IMR-90 (cell line): ENCODE data around the gene NEK9. TPM values are rescaled to one million over a fixed set of nuclear protein-coding genes. Genes with fewer than 3 reads are reported as not detected.

ENCODE experiments used
- ATAC-seq: fragments of 200-7000 bp; cut with Tn5 transposase; 2 replicates; pipeline ENCODE4 v1.9.1; 2020; ENCODE audit warnings: low read depth, mild to moderate bottlenecking, moderate library complexity
- BruUV-seq: library from RNA; stranded (reverse); fragments of 400-500 nt; replicated peaks from 2 replicates; lab custom pipeline; 2021; lab: Mats Ljungman, UMichigan
- CTCF ChIA-PET: fragments of 300-600 bp; formaldehyde crosslinking; extraction: SDS; loops from one replicate; lab custom pipeline; 2021; ENCODE audit warnings: antibody characterized with exemption; lab: Yijun Ruan, JAX
- POLR2A ChIA-PET: fragments of 300-600 bp; sonication (Branson Sonifier 250); formaldehyde crosslinking; loops from one replicate; lab custom pipeline; 2022; ENCODE audit warnings: antibody characterized with exemption; ENCODE audit not compliant: unreplicated experiment; lab: Charles Lee
- DNase-seq: peaks from one replicate; pipeline ENCODE4 v3.0.0; 2013
- H2AFZ ChIP-seq: replicated peaks from 2 replicates; pipeline ENCODE3; 2013; ENCODE audit warnings: low read length, mild to moderate bottlenecking; ENCODE audit not compliant: poor library complexity
- H2AK5ac ChIP-seq: 2 replicates; pipeline ENCODE4 v1.6.1; 2013; ENCODE audit warnings: low read depth, low read length, inconsistent platforms
- H2AK9ac ChIP-seq: replicated peaks from 2 replicates; pipeline ENCODE3; 2013; ENCODE audit warnings: mild to moderate bottlenecking, low read depth, low read length, moderate library complexity; ENCODE audit not compliant: poor library complexity
- H2BK120ac ChIP-seq: 2 replicates; pipeline ENCODE4 v1.6.1; 2013; ENCODE audit warnings: low read depth, low read length, inconsistent platforms
- H2BK15ac ChIP-seq: 3 replicates; pipeline ENCODE4 v1.6.1; 2013; ENCODE audit warnings: low read depth, low read length, inconsistent platforms
- H2BK20ac ChIP-seq: 2 replicates; pipeline ENCODE4 v1.6.1; 2013; ENCODE audit warnings: low read depth, mild to moderate bottlenecking, inconsistent platforms, low read length, moderate library complexity
- H2BK5ac ChIP-seq: 2 replicates; pipeline ENCODE4 v1.6.1; 2013; ENCODE audit warnings: mild to moderate bottlenecking, low read depth, low read length, inconsistent platforms; ENCODE audit not compliant: poor library complexity, severe bottlenecking
- H3K14ac ChIP-seq: replicated peaks from 2 replicates; pipeline ENCODE4 v1.6.1; 2013; ENCODE audit warnings: low read depth, low read length, inconsistent platforms
- H3K18ac ChIP-seq: 2 replicates; pipeline ENCODE4 v1.6.1; 2013; ENCODE audit warnings: low read depth, low read length, control low read depth
- H3K23ac ChIP-seq: 2 replicates; pipeline ENCODE4 v1.6.1; 2013; ENCODE audit warnings: low read depth, low read length, inconsistent platforms
- H3K27ac ChIP-seq: 2 replicates; pipeline ENCODE4 v1.5.1; 2013; ENCODE audit warnings: mild to moderate bottlenecking, control low read depth, low read length; ENCODE audit not compliant: insufficient read depth
- H3K27me3 ChIP-seq: 2 replicates; pipeline ENCODE4 v1.6.1; 2013; ENCODE audit warnings: low read length; ENCODE audit not compliant: control insufficient read depth, insufficient read depth
- H3K36me3 ChIP-seq: 2 replicates; pipeline ENCODE4 v1.6.1; 2013; ENCODE audit warnings: low read length, mixed read lengths; ENCODE audit not compliant: control insufficient read depth, insufficient read depth
- H3K4ac ChIP-seq: 2 replicates; pipeline ENCODE4 v1.6.1; 2013; ENCODE audit warnings: low read depth, low read length, inconsistent platforms
- H3K4me1 ChIP-seq: 2 replicates; pipeline ENCODE4 v1.6.1; 2013; ENCODE audit warnings: low read length, mixed read lengths; ENCODE audit not compliant: control insufficient read depth, insufficient read depth
- H3K4me2 ChIP-seq: 2 replicates; pipeline ENCODE4 v1.6.1; 2013; ENCODE audit warnings: low read depth, mild to moderate bottlenecking, control low read depth, low read length, moderate library complexity
- H3K4me3 ChIP-seq: 2 replicates; pipeline ENCODE4 v1.5.1; 2013; ENCODE audit warnings: low read depth, mild to moderate bottlenecking, control low read depth, low read length, moderate library complexity; ENCODE audit not compliant: insufficient read depth
- H3K56ac ChIP-seq: 2 replicates; pipeline ENCODE4 v1.6.1; 2013; ENCODE audit warnings: low read length, inconsistent platforms; ENCODE audit not compliant: insufficient read depth; ENCODE audit errors: extremely low read depth
- H3K79me1 ChIP-seq, 2 experiments: 2 replicates each; pipeline ENCODE4 v1.6.1; 2013; ENCODE audit warnings: low read length in 2 of 2, inconsistent platforms in 1 of 2, low read depth in 1 of 2
- H3K9ac ChIP-seq: 2 replicates; pipeline ENCODE4 v1.6.1; 2013; ENCODE audit warnings: low read depth, low read length, control low read depth
- H3K9me1 ChIP-seq: 2 replicates; pipeline ENCODE4 v1.6.1; 2013; ENCODE audit warnings: low read length, inconsistent platforms; ENCODE audit not compliant: insufficient read depth
- H3K9me3 ChIP-seq: 2 replicates; pipeline ENCODE4 v1.6.1; 2013; ENCODE audit warnings: low read length; ENCODE audit not compliant: control insufficient read depth, insufficient read depth
- H4K20me1 ChIP-seq: 2 replicates; pipeline ENCODE4 v1.6.1; 2013; ENCODE audit warnings: low read length, inconsistent platforms; ENCODE audit not compliant: insufficient read depth
- H4K5ac ChIP-seq: 2 replicates; pipeline ENCODE4 v1.6.1; 2013; ENCODE audit warnings: mild to moderate bottlenecking, low read depth, low read length, control low read depth
- H4K8ac ChIP-seq, 2 experiments: 2 replicates each; pipeline ENCODE4 v1.6.1; 2013; ENCODE audit warnings: low read depth in 2 of 2, low read length in 2 of 2, control low read depth in 1 of 2, inconsistent platforms in 1 of 2
- H4K91ac ChIP-seq: 2 replicates; pipeline ENCODE4 v1.6.1; 2013; ENCODE audit warnings: low read depth, low read length, inconsistent platforms; ENCODE audit not compliant: insufficient read depth
- FOS ChIP-seq: fragments of 150-350 bp; IDR thresholded peaks from 2 replicates; pipeline ENCODE4 v1.6.1; 2016; ENCODE audit warnings: low read depth, low read length
- RAD21 ChIP-seq: IDR thresholded peaks from 2 replicates; pipeline ENCODE4 v1.6.1; 2012; ENCODE audit warnings: low read length, improper control_type of control experiment
- WGBS, 2 experiments: methylation state at CpG; one replicate each; pipeline versions ENCODE4 v1.1.5 to v1.1.7; 2013; ENCODE audit warnings: missing lambda C conversion rate in 2 of 2; ENCODE audit not compliant: insufficient read length in 1 of 2; ENCODE audit errors: extremely low coverage in 2 of 2; 5-methylcytosine and 5-hydroxymethylcytosine counted together
- dilution Hi-C: fragments of 300-500 bp; cut with HindIII; formaldehyde crosslinking; loops from one replicate; pipeline ENCODE4 v1.14.3; 2018; ENCODE audit warnings: low sequenced_read_pairs; ENCODE audit not compliant: unreplicated experiment
- in situ Hi-C: fragments of 300-500 bp; cut with MboI; formaldehyde crosslinking; loops from 3 replicates; pipeline ENCODE4 v1.14.3; 2019; ENCODE audit warnings: low sequenced_read_pairs, inconsistent platforms, mixed read lengths
- intact Hi-C: fragments of 100-400 bp; cut with micrococcal nuclease; formaldehyde crosslinking; loops from 2 replicates; pipeline ENCODE4 v1.10.0; 2022
- polyA plus RNA-seq, 3 experiments: library from polyadenylated mRNA; depleted of rRNA; stranded (reverse); fragments of >200 nt; gene quantifications; 2 replicates each; pipeline ENCODE4 v1.2.3, GENCODE V29; 2012; ENCODE audit warnings: low replicate concordance in 1 of 3
- total RNA-seq: library from RNA; depleted of rRNA; stranded (reverse); fragments of >200 nt; gene quantifications from 2 replicates; pipeline ENCODE4 v1.2.3, GENCODE V29; 2012

The NEK9 gene
- total and polyA plus RNA-seq, 2 of the 4 experiments (the other 2 are of a cell fraction): 22.9 to 23.2 TPM

- no peak overlapping the region for H4K8ac ChIP-seq
- no peak overlapping the region for H2AK9ac ChIP-seq
- no peaks in the 10 kb centered on the region for H3K9me3 ChIP-seq
- no peak overlapping the region for H2BK20ac ChIP-seq
- peak overlapping the region; percentile 55; the same call in 1 of the 2 replicates for H3K4me2 ChIP-seq
- H3K27me3 ChIP-seq: no peaks in the 10 kb centered on the region
- 71% methylated on average over 1 of the region's 3 CpGs; no CpG with 5 or more reads in 1 of the 2 experiments for WGBS, 2 experiments
- no peak overlapping the region for H3K4ac ChIP-seq
- ChIA-PET POLR2A (no interaction called here), CTCF (no interaction called here)
- dilution Hi-C loops: no loop called here
- H3K36me3 ChIP-seq: no peaks in the 10 kb centered on the region
- no peak overlapping the region; the same call in 1 of the 2 replicates for H3K23ac ChIP-seq
- no peak overlapping the region for H4K91ac ChIP-seq
- H2AFZ ChIP-seq: no peak overlapping the region
- H4K20me1 ChIP-seq: no peaks in the 10 kb centered on the region
- BruUV-seq: no TSS peak
- no peak overlapping the region for H3K14ac ChIP-seq
- peaks cover 14% of the 10 kb centered on the region for H3K4me1 ChIP-seq
- ATAC-seq (peak; percentile 28), DNase-seq (peak; percentile 45)
- no peak overlapping the region for H2BK120ac ChIP-seq
- H3K79me1 ChIP-seq: peaks cover 13 to 42% of the 10 kb centered on the region in 2 experiments; a peak in 3 of 4 replicates
- H4K5ac ChIP-seq: no peak overlapping the region
- no peak overlapping the region for H3K56ac ChIP-seq
- no peak overlapping the region for H2AK5ac ChIP-seq
- TF ChIP-seq RAD21 (no peak), FOS (peak; percentile 26; the same call in 1 of the 2 replicates)
- no peak overlapping the region for H2BK5ac ChIP-seq
- in situ Hi-C loops: no loop called here
- intact Hi-C loops: no loop called here
- H3K9ac ChIP-seq: no peak overlapping the region
- H3K27ac ChIP-seq: no peak overlapping the region
- no peak overlapping the region for H3K4me3 ChIP-seq
- no peak overlapping the region for H3K18ac ChIP-seq
- no peak overlapping the region for H2BK15ac ChIP-seq
- H3K9me1 ChIP-seq: peaks cover 7% of the 10 kb centered on the region
These were observed 79.9 kb downstream of the NEK9 start for GRCh38 chr14:75046899-75047298.
